Kidney (tissue), 14 donors: ENCODE measurements around the gene LITAF. TPM values are rescaled to one million over a fixed set of nuclear protein-coding genes. Genes with fewer than 3 reads are reported as not detected.

Source experiments
- DNase-seq, 5 donors: peaks; one replicate each; pipeline ENCODE4 v3.0.0-alpha.2; 2013 to 2020
- FAIRE-seq: peaks from 2 replicates; lab custom pipeline; 2012; peaks lifted over from hg19 to GRCh38; lab: Jason Lieb, UNC
- H3K27ac ChIP-seq, 2 donors: one replicate each; pipeline ENCODE4 v1.7.0; 2013; ENCODE audit warnings: low read depth in 2 of 2, low read length in 2 of 2, inconsistent platforms in 1 of 2
- H3K27me3 ChIP-seq: one replicate; pipeline ENCODE4 v1.7.1; 2013; ENCODE audit warnings: low read length, inconsistent platforms; ENCODE audit not compliant: control insufficient read depth, insufficient read depth
- H3K36me3 ChIP-seq, 3 donors: one replicate each; pipeline versions ENCODE4 v1.7.0 to v1.7.1; 2013; ENCODE audit warnings: low read length in 3 of 3, control low read depth in 1 of 3, inconsistent platforms in 1 of 3; ENCODE audit not compliant: insufficient read depth in 3 of 3, control insufficient read depth in 2 of 3
- H3K4me1 ChIP-seq, 3 donors: one replicate each; pipeline versions ENCODE4 v1.7.0 to v1.7.1; 2013; ENCODE audit warnings: low read length in 3 of 3, inconsistent platforms in 1 of 3, low read depth in 1 of 3; ENCODE audit not compliant: control insufficient read depth in 2 of 3, insufficient read depth in 2 of 3
- H3K4me3 ChIP-seq, 3 donors: one replicate each; pipeline versions ENCODE4 v1.7.0 to v1.8.1; 2013; ENCODE audit warnings: low read length in 3 of 3, control low read depth in 1 of 3, inconsistent platforms in 1 of 3
- H3K9ac ChIP-seq, 3 donors: one replicate each; pipeline versions ENCODE4 v1.7.0 to v1.7.1; 2013; ENCODE audit warnings: low read length in 3 of 3, control low read depth in 1 of 3, inconsistent platforms in 1 of 3
- H3K9me3 ChIP-seq, 3 donors: one replicate each; pipeline versions ENCODE4 v1.7.0 to v1.7.1; 2013; ENCODE audit warnings: low read length in 3 of 3, control low read depth in 1 of 3, inconsistent platforms in 1 of 3; ENCODE audit not compliant: control insufficient read depth in 2 of 3, insufficient read depth in 1 of 3
- CTCF ChIP-seq: IDR thresholded peaks from 3 replicates; pipeline ENCODE4 v1.5.1; 2012; ENCODE audit warnings: mild to moderate bottlenecking, moderate library complexity, borderline replicate concordance; ENCODE audit not compliant: insufficient read depth; ENCODE audit errors: extremely low read depth
- intact Hi-C: fragments of 100-400 bp; cut with DNase I; formaldehyde crosslinking; loops from one replicate; pipeline ENCODE4 v1.11.1; 2022
- polyA plus RNA-seq: library from polyadenylated mRNA; stranded (reverse); fragments of 350-450 nt; fragmentation: Illumina TruSeq; extraction: RNeasy Lipid Tissue Mini Kit (QIAGEN cat#74804); gene quantifications from one replicate; pipeline ENCODE4 v1.2.3, GENCODE V29; 2014; ENCODE audit warnings: low read depth, low replicate concordance; ENCODE audit not compliant: insufficient read depth
- total RNA-seq: library from RNA; stranded (reverse); fragmentation: NEBNext Ultra II Directional; extraction: Animal tissue kit (Norgen Biotek cat#: 25700); gene quantifications from one replicate; pipeline ENCODE4 v1.2.1, GENCODE V29; 2021
- donor health status: control.
- donor health status: control.
- donor health status: control.
- donor health status: control.
- donor health status: control.
- donor health status: DM: yes; HTN: yes; CAD: no.
- donor health status: Normal renal cell carcinoma (clear cell type).

The LITAF gene
- total and polyA plus RNA-seq, 2 donors from 2014 or later, result 121 to 171 TPM

GRCh38 chr16:11500700-11501346 lies 85.9 kb downstream of the LITAF start:
- H3K9ac ChIP-seq, result no peak overlapping the region
- TF ChIP-seq CTCF, result no peak
- intact Hi-C loops, result no loop called here
- FAIRE-seq (no peak), DNase-seq (peak in 1 of 5 donors; percentile 52)
- no peak overlapping the region for H3K4me3 ChIP-seq
- no peak overlapping the region for H3K27ac ChIP-seq
- H3K9me3 ChIP-seq, result no peaks in the 10 kb centered on the region
- H3K36me3 ChIP-seq, result no peaks in the 10 kb centered on the region
- peaks cover 4 to 13% (median 12%) of the 10 kb centered on the region in 3 donors for H3K4me1 ChIP-seq
- H3K27me3 ChIP-seq, result no peaks in the 10 kb centered on the region

GRCh38 chr16:11499295-11500089 lies 87.2 kb downstream of the LITAF start:
- Histone ChIP-seq H3K9ac (no peak overlapping the region), H3K27ac (no peak overlapping the region), H3K27me3 (no peaks in the 10 kb centered on the region), H3K9me3 (no peaks in the 10 kb centered on the region), H3K36me3 (no peaks in the 10 kb centered on the region), H3K4me1 (peaks cover 4 to 20% (median 20%) of the 10 kb centered on the region in 3 donors), H3K4me3 (no peak overlapping the region)
- no peak for FAIRE-seq
- intact Hi-C loops, result no loop called here
- no peak for DNase-seq
- no peak for TF ChIP-seq CTCF

- H3K4me1 ChIP-seq, result peaks cover 4 to 20% (median 20%) of the 10 kb centered on the region in 3 donors
- no peaks in the 10 kb centered on the region for H3K9me3 ChIP-seq
- no peak overlapping the region for H3K9ac ChIP-seq
- DNase-seq (no peak), FAIRE-seq (no peak)
- intact Hi-C loops, result no loop called here
- H3K36me3 ChIP-seq, result no peaks in the 10 kb centered on the region
- TF ChIP-seq CTCF, result no peak
- no peaks in the 10 kb centered on the region for H3K27me3 ChIP-seq
- H3K4me3 ChIP-seq, result no peak overlapping the region
- H3K27ac ChIP-seq, result no peak overlapping the region
Observed at GRCh38 chr16:11498683-11499082, 88.0 kb downstream of the LITAF start.
